ENCODE data around the gene GATAD2A. TPM values are rescaled to one million over a fixed set of nuclear protein-coding genes. Genes with fewer than 3 reads are reported as not detected.

Gene GATAD2A
- polyA plus RNA-seq, 4 donors = 25.9 to 49.1 (median 33.0) TPM

DNA sequence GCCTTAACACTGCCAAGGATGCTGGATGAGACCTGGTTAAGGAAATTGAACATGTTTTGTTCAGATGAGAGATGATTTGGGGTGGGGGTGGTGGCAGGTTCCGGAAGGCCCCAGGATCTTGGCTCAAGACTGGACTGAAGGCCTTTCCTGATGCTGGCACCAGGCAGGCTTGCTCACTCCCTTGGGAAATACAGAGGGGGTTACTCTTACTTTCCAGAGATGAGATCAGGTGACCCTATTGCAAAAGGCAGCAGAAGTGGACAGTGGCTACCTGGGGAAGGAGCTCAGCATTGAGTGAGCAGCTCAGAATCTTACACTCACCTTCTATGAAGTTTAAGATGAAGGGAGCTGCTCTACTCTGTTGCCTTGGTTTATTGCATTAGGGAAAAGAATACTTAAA, 10.8 kb downstream of the GATAD2A start:
- 93 to 100% (median 94%) methylated on average over 1 of the region's 1 CpG for WGBS, 3 donors
- FAIRE-seq = no peak
- Histone ChIP-seq H3K36me3 (ENCODE audit: control insufficient read depth in 3 of 3, insufficient read depth in 2 of 3, low read depth in 1 of 3, low read length in 3 of 3) (peaks cover 0 to 7% (median 2%) of the 10 kb centered on the region in 3 donors), H3K4me3 (ENCODE audit: low read depth in 1 of 3, low read length in 3 of 3) (no peak overlapping the region), H3K9me3 (ENCODE audit: control insufficient read depth in 2 of 2, insufficient read depth in 1 of 2, low read depth in 1 of 2, low read length in 1 of 2) (no peaks in the 10 kb centered on the region), H3K4me1 (ENCODE audit: control insufficient read depth in 3 of 3, insufficient read depth in 2 of 3, low read depth in 1 of 3, low read length in 2 of 3) (peaks cover 0 to 5% (median 0%) of the 10 kb centered on the region in 3 donors), H3K27me3 (ENCODE audit: control insufficient read depth in 3 of 3, insufficient read depth in 3 of 3, low read length in 3 of 3) (no peaks in the 10 kb centered on the region), H3K27ac (ENCODE audit: low read depth in 1 of 3, low read length in 2 of 3) (no peak overlapping the region)
- no peak for DNase-seq

DNA sequence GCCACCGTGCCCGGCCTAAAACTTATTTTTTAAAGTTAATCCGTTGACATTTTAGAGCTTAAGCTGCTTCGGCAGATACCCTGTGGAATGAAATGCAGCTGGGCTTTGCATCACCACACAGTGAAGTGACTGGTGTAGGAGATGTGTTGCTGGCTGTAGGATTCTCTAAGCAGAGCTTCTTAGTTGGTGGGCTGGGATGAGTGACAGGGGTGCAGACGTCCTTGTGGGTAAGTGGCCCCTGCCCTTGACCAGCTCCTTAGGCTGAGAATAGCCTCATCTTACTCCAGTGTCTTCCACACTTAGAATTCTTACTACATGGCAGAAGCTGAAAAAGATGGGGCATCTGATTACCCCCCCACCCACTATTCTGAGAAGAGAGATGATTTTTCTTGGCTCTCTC, 11.6 kb downstream of the GATAD2A start:
- H3K9me3 ChIP-seq (ENCODE audit: control insufficient read depth in 2 of 2, insufficient read depth in 1 of 2, low read depth in 1 of 2, low read length in 1 of 2) = no peaks in the 10 kb centered on the region
- H3K4me3 ChIP-seq (ENCODE audit: low read depth in 1 of 3, low read length in 3 of 3) = no peak overlapping the region
- peaks cover 0 to 5% (median 0%) of the 10 kb centered on the region in 3 donors for H3K4me1 ChIP-seq (ENCODE audit: control insufficient read depth in 3 of 3, insufficient read depth in 2 of 3, low read depth in 1 of 3, low read length in 2 of 3)
- no peaks in the 10 kb centered on the region for H3K27me3 ChIP-seq (ENCODE audit: control insufficient read depth in 3 of 3, insufficient read depth in 3 of 3, low read length in 3 of 3)
- no peak overlapping the region for H3K27ac ChIP-seq (ENCODE audit: low read depth in 1 of 3, low read length in 2 of 3)
- WGBS, 3 donors = 83 to 90% (median 85%) methylated on average over 5 of the region's 5 CpGs
- FAIRE-seq (no peak), DNase-seq (no peak)
- peaks cover 0 to 10% (median 2%) of the 10 kb centered on the region in 3 donors for H3K36me3 ChIP-seq (ENCODE audit: control insufficient read depth in 3 of 3, insufficient read depth in 2 of 3, low read depth in 1 of 3, low read length in 3 of 3)

DNA sequence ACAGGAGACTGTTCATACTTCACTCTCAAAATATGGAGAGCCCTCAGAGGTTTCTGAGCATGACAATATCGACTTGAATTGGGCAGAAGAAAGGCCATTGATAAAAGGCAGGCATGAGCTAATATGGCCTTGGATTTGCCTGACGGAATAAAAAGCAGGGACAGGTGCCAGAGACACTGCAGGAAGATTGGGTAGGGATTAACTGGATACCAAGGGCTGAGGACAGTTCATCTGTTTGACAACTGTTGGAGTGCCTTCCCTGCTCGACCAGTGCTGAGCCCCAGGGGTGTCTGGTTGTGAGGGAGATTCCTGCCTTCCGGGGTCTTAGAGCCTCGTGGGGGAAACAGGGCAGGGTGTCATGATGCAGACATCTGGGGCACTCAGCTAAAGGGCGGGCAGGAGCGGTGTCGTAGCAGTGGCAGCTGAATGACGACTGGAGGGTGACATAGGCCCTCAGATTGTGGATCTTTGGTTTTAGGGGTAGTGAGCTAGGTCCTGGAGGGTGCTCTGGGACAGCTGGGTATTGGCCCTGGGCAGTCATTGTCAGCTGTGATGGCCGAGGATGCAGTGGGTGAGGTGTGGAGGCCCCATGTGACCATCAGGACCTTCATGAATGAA, 12.3 kb downstream of the GATAD2A start:
- H3K27me3 ChIP-seq (ENCODE audit: control insufficient read depth in 3 of 3, insufficient read depth in 3 of 3, low read length in 3 of 3) = no peaks in the 10 kb centered on the region
- FAIRE-seq (no peak), DNase-seq (no peak)
- peaks cover 0 to 13% (median 0%) of the 10 kb centered on the region in 3 donors for H3K36me3 ChIP-seq (ENCODE audit: control insufficient read depth in 3 of 3, insufficient read depth in 2 of 3, low read depth in 1 of 3, low read length in 3 of 3)
- H3K9me3 ChIP-seq (ENCODE audit: control insufficient read depth in 2 of 2, insufficient read depth in 1 of 2, low read depth in 1 of 2, low read length in 1 of 2) = no peaks in the 10 kb centered on the region
- H3K27ac ChIP-seq (ENCODE audit: low read depth in 1 of 3, low read length in 2 of 3) = no peak overlapping the region
- H3K4me3 ChIP-seq (ENCODE audit: low read depth in 1 of 3, low read length in 3 of 3) = no peak overlapping the region
- H3K4me1 ChIP-seq (ENCODE audit: control insufficient read depth in 3 of 3, insufficient read depth in 2 of 3, low read depth in 1 of 3, low read length in 2 of 3) = peaks cover 0 to 5% (median 0%) of the 10 kb centered on the region in 3 donors
- WGBS, 3 donors = 75 to 77% (median 75%) methylated on average over 10 of the region's 10 CpGs

DNA sequence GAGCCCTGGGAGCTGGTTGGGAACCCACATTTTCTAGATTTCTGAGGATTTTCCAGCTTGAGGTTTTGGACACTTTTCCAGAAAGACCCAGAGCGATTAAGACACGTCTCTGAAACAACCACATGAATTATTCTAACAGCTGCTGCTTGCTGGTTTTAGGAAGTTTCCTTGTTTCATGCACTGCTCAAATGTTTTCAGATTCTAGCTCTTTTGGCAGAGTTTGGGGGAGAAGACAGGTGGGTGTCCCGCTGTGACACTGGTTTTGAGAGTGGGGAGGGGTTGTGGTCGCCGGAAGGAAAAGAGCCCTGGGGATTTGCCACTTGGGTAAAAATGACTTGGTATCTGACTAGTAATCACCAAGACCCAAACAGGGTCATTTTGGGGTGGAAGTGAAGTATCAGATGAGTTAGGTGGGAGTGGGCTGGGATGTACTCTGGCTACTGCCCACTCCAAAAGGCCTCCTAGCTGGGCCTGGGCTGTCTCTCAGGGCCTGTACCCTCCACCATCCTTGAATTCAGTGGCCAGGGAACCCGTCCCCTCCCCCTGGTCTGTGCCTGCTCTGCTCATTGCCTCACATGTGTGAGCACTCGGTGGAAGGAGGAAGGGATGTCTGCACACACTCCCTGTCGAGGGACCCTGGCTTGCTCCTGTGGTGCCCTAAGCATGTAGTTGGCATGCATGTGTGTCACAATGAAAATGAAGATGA, 13.2 kb downstream of the GATAD2A start:
- Histone ChIP-seq H3K36me3 (ENCODE audit: control insufficient read depth in 3 of 3, insufficient read depth in 2 of 3, low read depth in 1 of 3, low read length in 3 of 3) (peaks cover 0 to 21% (median 0%) of the 10 kb centered on the region in 3 donors), H3K4me1 (ENCODE audit: control insufficient read depth in 3 of 3, insufficient read depth in 2 of 3, low read depth in 1 of 3, low read length in 2 of 3) (peaks cover 0 to 5% (median 0%) of the 10 kb centered on the region in 3 donors), H3K9me3 (ENCODE audit: control insufficient read depth in 2 of 2, insufficient read depth in 1 of 2, low read depth in 1 of 2, low read length in 1 of 2) (no peaks in the 10 kb centered on the region), H3K27ac (ENCODE audit: low read depth in 1 of 3, low read length in 2 of 3) (no peak overlapping the region), H3K4me3 (ENCODE audit: low read depth in 1 of 3, low read length in 3 of 3) (no peak overlapping the region), H3K27me3 (ENCODE audit: control insufficient read depth in 3 of 3, insufficient read depth in 3 of 3, low read length in 3 of 3) (no peaks in the 10 kb centered on the region)
- FAIRE-seq (no peak), DNase-seq (no peak)
- 53 to 78% (median 73%) methylated on average over 8 of the region's 8 CpGs for WGBS, 3 donors

DNA sequence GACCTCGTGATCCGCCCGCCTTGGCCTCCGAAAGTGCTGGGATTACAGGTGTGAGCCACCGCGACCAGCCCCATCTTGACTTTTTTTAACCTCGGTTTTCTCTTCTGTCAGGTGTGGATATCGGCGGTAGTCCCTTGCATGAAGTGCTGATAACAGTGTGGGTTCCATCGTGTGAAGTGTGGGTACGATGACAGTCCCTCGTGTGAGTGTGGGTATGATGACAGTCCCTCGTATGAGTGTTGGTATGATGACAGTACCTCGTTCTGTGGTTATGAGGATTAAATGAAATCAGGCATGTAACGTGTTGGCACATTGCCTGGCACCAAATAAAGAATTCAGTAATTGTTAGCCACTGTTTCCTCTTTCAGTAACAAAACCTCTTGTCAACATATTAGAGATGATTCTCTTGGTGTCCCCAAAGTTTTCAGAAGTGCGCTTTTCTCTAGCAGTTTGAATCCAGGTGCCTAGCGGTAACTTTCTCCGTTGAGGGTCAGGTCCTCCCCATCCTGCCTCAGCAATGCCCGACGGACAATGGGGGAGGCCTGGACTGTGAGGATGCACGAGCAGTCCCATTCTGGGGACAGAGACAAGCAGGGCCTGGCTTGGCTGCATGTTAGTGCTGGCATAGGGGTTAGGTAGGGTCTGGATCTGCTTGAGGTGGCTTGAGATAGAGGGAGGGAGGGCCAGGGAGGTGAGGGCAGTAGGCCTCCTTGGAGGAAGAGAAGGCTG, 15.3 kb downstream of the GATAD2A start:
- H3K4me3 ChIP-seq (ENCODE audit: low read depth in 1 of 3, low read length in 3 of 3) = no peak overlapping the region
- DNase-seq (no peak), FAIRE-seq (no peak)
- peaks cover 0 to 32% (median 0%) of the 10 kb centered on the region in 3 donors for H3K36me3 ChIP-seq (ENCODE audit: control insufficient read depth in 3 of 3, insufficient read depth in 2 of 3, low read depth in 1 of 3, low read length in 3 of 3)
- peaks cover 0 to 5% (median 3%) of the 10 kb centered on the region in 3 donors for H3K4me1 ChIP-seq (ENCODE audit: control insufficient read depth in 3 of 3, insufficient read depth in 2 of 3, low read depth in 1 of 3, low read length in 2 of 3)
- no peaks in the 10 kb centered on the region for H3K9me3 ChIP-seq (ENCODE audit: control insufficient read depth in 2 of 2, insufficient read depth in 1 of 2, low read depth in 1 of 2, low read length in 1 of 2)
- no peak overlapping the region for H3K27ac ChIP-seq (ENCODE audit: low read depth in 1 of 3, low read length in 2 of 3)
- WGBS, 3 donors = 80 to 88% (median 84%) methylated on average over 19 to 21 of the region's 21 CpGs
- H3K27me3 ChIP-seq (ENCODE audit: control insufficient read depth in 3 of 3, insufficient read depth in 3 of 3, low read length in 3 of 3) = no peaks in the 10 kb centered on the region

DNA sequence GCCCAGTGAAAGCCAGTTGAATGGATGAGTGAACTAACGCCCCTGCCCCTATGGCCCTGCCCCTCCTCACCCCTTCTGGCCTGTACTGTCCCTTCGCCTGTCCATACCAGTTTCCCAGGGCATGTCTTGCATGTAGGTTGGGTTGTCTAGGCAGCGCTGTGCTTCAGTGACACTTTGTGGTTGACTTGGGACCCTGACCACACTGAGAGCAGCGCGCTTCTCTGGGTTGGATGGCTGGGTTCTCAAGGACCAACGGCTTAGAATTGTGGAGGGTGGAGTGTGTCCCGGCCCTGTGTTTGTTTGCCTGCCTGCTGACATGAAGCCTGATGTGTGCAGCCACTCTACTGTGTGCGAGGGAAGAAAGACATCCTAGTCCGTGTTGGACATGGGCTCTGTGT, 15.8 kb downstream of the GATAD2A start:
- no peak for DNase-seq
- Histone ChIP-seq H3K36me3 (ENCODE audit: control insufficient read depth in 3 of 3, insufficient read depth in 2 of 3, low read depth in 1 of 3, low read length in 3 of 3) (peaks cover 0 to 32% (median 0%) of the 10 kb centered on the region in 3 donors), H3K4me3 (ENCODE audit: low read depth in 1 of 3, low read length in 3 of 3) (no peak overlapping the region), H3K27ac (ENCODE audit: low read depth in 1 of 3, low read length in 2 of 3) (no peak overlapping the region), H3K4me1 (ENCODE audit: control insufficient read depth in 3 of 3, insufficient read depth in 2 of 3, low read depth in 1 of 3, low read length in 2 of 3) (peaks cover 0 to 5% (median 3%) of the 10 kb centered on the region in 3 donors), H3K9me3 (ENCODE audit: control insufficient read depth in 2 of 2, insufficient read depth in 1 of 2, low read depth in 1 of 2, low read length in 1 of 2) (no peaks in the 10 kb centered on the region), H3K27me3 (ENCODE audit: control insufficient read depth in 3 of 3, insufficient read depth in 3 of 3, low read length in 3 of 3) (no peaks in the 10 kb centered on the region)
- no peak for FAIRE-seq
- 89 to 94% (median 91%) methylated on average over 9 of the region's 9 CpGs for WGBS, 3 donors

DNA sequence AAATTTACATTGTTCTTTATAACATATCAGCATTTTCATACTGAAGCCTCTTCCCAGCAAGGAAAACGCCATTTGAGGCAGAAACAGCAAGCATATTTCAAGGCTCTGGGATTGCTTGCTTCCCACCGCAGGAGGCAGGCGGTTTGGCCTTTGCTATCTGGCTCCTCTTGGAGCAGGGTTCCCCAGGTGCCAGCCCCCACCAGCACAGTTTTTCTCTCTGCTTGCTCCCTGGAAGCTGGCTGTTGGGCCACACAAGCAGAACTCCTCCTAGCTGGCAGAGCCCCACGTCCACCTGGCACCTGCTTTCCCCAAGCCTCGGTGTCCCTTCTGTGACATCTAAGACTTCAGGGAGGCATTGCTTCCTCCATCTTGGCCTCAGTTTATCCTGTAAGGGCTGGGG, 16.7 kb downstream of the GATAD2A start:
- H3K27ac ChIP-seq (ENCODE audit: low read depth in 1 of 3, low read length in 2 of 3) = no peak overlapping the region
- peaks cover 0 to 5% (median 3%) of the 10 kb centered on the region in 3 donors for H3K4me1 ChIP-seq (ENCODE audit: control insufficient read depth in 3 of 3, insufficient read depth in 2 of 3, low read depth in 1 of 3, low read length in 2 of 3)
- H3K27me3 ChIP-seq (ENCODE audit: control insufficient read depth in 3 of 3, insufficient read depth in 3 of 3, low read length in 3 of 3) = no peaks in the 10 kb centered on the region
- FAIRE-seq = no peak
- no peak overlapping the region for H3K4me3 ChIP-seq (ENCODE audit: low read depth in 1 of 3, low read length in 3 of 3)
- WGBS, 3 donors = 78 to 88% (median 86%) methylated on average over 5 of the region's 5 CpGs
- DNase-seq = no peak
- no peaks in the 10 kb centered on the region for H3K9me3 ChIP-seq (ENCODE audit: control insufficient read depth in 2 of 2, insufficient read depth in 1 of 2, low read depth in 1 of 2, low read length in 1 of 2)
- peaks cover 0 to 32% (median 0%) of the 10 kb centered on the region in 3 donors for H3K36me3 ChIP-seq (ENCODE audit: control insufficient read depth in 3 of 3, insufficient read depth in 2 of 3, low read depth in 1 of 3, low read length in 3 of 3)

DNA sequence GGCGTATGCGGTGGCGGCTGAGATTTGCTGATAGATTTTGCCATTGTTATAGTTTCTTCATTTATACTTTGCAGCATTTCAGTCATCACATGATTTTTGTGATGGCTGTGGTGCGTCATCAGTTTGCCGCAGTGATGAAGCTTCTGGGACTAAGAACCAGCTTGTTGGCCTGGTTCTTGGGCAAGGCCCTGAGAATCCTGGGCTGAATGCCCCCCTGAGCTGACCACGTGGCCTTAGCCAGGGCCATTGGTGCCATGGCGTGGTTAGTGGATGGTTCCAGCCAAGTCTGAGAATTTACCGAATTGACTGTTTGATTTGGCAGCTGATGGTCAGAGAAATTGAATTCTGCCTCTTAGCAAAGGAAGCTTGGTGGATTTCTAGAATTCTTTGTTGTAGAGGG, 17.8 kb downstream of the GATAD2A start:
- WGBS, 3 donors = 94 to 98% (median 94%) methylated on average over 8 of the region's 8 CpGs
- FAIRE-seq = no peak
- H3K27ac ChIP-seq (ENCODE audit: low read depth in 1 of 3, low read length in 2 of 3) = no peak overlapping the region

More for the DNA sequence above, 17.8 kb downstream of the GATAD2A start:
- H3K9me3 ChIP-seq (ENCODE audit: control insufficient read depth in 2 of 2, insufficient read depth in 1 of 2, low read depth in 1 of 2, low read length in 1 of 2) = no peaks in the 10 kb centered on the region
- DNase-seq = no peak
- H3K27me3 ChIP-seq (ENCODE audit: control insufficient read depth in 3 of 3, insufficient read depth in 3 of 3, low read length in 3 of 3) = no peaks in the 10 kb centered on the region
- peaks cover 0 to 36% (median 2%) of the 10 kb centered on the region in 3 donors for H3K36me3 ChIP-seq (ENCODE audit: control insufficient read depth in 3 of 3, insufficient read depth in 2 of 3, low read depth in 1 of 3, low read length in 3 of 3)
- no peak overlapping the region for H3K4me3 ChIP-seq (ENCODE audit: low read depth in 1 of 3, low read length in 3 of 3)
- H3K4me1 ChIP-seq (ENCODE audit: control insufficient read depth in 3 of 3, insufficient read depth in 2 of 3, low read depth in 1 of 3, low read length in 2 of 3) = peaks cover 0 to 5% (median 3%) of the 10 kb centered on the region in 3 donors
